Colonic mucosa (tissue), 4 donors: ENCODE results near the gene DGKI. TPM values are rescaled to one million over a fixed set of nuclear protein-coding genes. Genes with fewer than 3 reads are reported as not detected.

Experiments used
- DNase-seq: peaks from one replicate; pipeline ENCODE4 v3.0.0-alpha.2; 2020
- H3K27ac ChIP-seq: fragments of 200-600 bp; one replicate; pipeline ENCODE4 v1.8.0; 2021
- H3K27me3 ChIP-seq: fragments of 200-600 bp; one replicate; pipeline ENCODE4 v1.8.0; 2021
- H3K36me3 ChIP-seq: fragments of 200-600 bp; one replicate; pipeline ENCODE4 v1.8.0; 2021
- H3K4me1 ChIP-seq: fragments of 200-600 bp; one replicate; pipeline ENCODE4 v1.8.0; 2021; ENCODE audit warnings: mild to moderate bottlenecking
- H3K4me3 ChIP-seq: fragments of 200-600 bp; one replicate; pipeline ENCODE4 v1.8.0; 2021
- H3K9ac ChIP-seq, 2 donors: one replicate each; pipeline ENCODE4 v1.7.0; 2013; ENCODE audit warnings: control low read depth in 2 of 2, low read depth in 2 of 2, low read length in 2 of 2
- H3K9me3 ChIP-seq: fragments of 200-600 bp; one replicate; pipeline ENCODE4 v1.8.0; 2021
- intact Hi-C: fragments of 100-400 bp; cut with DNase I; formaldehyde crosslinking; loops from one replicate; pipeline ENCODE4 v1.14.1; 2022
- total RNA-seq, 2 donors: library from RNA; stranded (reverse); fragmentation: NEBNext Ultra II Directional in 1 of 2; extraction: Animal tissue kit (Norgen Biotek cat#: 25700) in 1 of 2; gene quantifications; one replicate each; pipeline ENCODE4 v1.2.1, GENCODE V29; 2021
- TF ChIP-seq, protein P1 (sequence below): fragments of 200-600 bp; IDR thresholded peaks from one replicate; pipeline ENCODE4 v1.8.0; 2022; ENCODE audit warnings: antibody characterized with exemption, mild to moderate bottlenecking
- donor health status: healthy.
- donor health status: DM: no; HTN: no; CAD: no.
- donor health status: DM: no; HTN: no; CAD: no.

The DGKI gene
- total RNA-seq, 2 donors from 2014 or later: 0.35 to 0.67 TPM

DNA sequence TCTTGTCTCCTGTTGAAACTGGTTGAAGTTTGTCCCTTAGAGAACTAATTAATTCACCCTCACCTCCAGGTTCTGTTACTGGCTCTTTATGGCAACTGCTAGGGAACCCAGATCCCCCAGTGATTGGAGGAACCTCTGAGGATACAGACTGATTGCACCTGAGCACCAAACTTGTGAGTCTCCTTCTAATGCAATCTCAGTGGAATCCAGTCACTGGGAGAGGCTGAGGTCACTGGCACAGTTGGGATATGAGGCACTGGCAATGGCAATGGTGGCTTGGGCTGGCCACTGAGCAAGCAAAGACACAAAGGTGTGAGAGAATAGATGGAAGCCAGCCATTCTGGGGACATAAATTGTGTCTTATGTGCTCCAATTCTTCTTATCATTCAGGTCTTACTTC lies 5.3 kb upstream of the DGKI start:
- TF ChIP-seq, protein P1, sequence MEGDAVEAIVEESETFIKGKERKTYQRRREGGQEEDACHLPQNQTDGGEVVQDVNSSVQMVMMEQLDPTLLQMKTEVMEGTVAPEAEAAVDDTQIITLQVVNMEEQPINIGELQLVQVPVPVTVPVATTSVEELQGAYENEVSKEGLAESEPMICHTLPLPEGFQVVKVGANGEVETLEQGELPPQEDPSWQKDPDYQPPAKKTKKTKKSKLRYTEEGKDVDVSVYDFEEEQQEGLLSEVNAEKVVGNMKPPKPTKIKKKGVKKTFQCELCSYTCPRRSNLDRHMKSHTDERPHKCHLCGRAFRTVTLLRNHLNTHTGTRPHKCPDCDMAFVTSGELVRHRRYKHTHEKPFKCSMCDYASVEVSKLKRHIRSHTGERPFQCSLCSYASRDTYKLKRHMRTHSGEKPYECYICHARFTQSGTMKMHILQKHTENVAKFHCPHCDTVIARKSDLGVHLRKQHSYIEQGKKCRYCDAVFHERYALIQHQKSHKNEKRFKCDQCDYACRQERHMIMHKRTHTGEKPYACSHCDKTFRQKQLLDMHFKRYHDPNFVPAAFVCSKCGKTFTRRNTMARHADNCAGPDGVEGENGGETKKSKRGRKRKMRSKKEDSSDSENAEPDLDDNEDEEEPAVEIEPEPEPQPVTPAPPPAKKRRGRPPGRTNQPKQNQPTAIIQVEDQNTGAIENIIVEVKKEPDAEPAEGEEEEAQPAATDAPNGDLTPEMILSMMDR: no peak
- Histone ChIP-seq H3K27ac (no peak overlapping the region), H3K36me3 (no peaks in the 10 kb centered on the region), H3K9ac (no peak overlapping the region), H3K9me3 (no peaks in the 10 kb centered on the region), H3K4me1 (no peaks in the 10 kb centered on the region), H3K27me3 (peaks cover 6% of the 10 kb centered on the region), H3K4me3 (no peak overlapping the region)
- no peak for DNase-seq
- intact Hi-C loops: no loop called here

DNA sequence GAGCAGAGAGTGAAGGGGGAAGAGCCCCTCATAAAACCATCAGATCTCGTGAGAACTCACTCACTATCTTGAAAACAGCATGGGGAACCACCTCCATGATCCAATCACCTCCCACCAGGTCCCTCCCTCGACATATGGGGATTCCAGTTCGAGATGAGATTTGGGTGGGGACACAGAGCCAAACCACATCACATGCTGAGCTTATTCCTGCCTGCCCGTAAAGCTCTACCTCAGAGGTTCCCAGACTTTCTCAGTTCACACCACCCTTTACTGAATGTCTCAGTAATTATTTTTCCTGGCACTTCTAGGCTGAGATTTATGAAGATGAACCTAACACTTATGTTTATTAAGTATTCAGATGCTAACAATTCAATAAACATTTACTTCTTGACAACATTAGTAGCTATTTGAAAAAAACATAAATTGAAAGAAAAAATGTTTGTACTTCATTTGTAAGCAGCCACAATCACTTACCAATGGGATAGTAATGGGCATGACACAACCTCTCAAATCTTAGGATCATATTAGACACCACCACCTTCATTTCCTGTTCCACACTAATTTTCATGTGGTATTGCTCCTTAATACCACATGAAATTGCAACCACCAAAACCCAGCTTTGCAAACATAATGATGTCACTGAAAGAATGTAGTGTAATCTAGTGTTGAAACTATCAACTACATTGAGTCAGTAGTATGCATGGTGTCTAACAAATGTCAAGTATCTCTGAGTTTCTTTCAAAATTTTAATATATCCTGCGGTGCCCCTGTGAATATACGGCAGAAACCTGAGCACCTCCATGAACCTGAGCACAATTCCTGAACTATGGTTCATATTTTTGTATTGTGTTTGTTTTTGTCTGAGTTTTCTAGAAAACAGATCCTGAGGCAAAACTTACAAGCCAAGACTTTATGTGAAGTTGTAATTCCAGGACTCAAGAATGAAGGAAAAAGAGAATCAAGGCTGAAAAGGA lies 4.5 kb upstream of the DGKI start:
- intact Hi-C loops: no loop called here
- H3K4me1 ChIP-seq: no peaks in the 10 kb centered on the region
- TF ChIP-seq, protein P1: no peak
- DNase-seq: no peak
- H3K9ac ChIP-seq: no peak overlapping the region
- no peak overlapping the region for H3K4me3 ChIP-seq
- no peak overlapping the region for H3K27ac ChIP-seq
- H3K27me3 ChIP-seq: peaks cover 11% of the 10 kb centered on the region
- no peaks in the 10 kb centered on the region for H3K36me3 ChIP-seq
- H3K9me3 ChIP-seq: no peaks in the 10 kb centered on the region

DNA sequence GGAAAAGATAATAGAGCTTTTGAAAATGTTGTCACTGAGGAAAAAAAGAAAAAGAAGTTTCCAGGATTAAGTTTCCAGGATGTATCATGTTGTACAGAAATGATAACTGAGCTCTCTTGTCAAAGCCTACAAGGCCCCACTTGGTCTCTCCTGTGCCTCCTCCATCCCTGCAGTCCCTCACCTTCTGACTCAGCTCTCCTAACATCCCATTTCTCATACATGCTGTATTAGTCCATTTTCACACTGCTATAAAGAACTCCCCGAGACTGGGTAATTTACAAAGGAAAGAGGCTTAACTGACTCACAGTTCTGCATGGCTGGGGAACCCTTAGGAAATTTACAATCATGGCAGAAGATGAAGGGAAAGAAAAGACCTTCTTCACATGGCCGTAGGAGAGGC lies 3.8 kb upstream of the DGKI start:
- Histone ChIP-seq H3K27me3 (peaks cover 11% of the 10 kb centered on the region), H3K9me3 (no peaks in the 10 kb centered on the region), H3K27ac (no peak overlapping the region), H3K4me1 (no peaks in the 10 kb centered on the region), H3K36me3 (no peaks in the 10 kb centered on the region), H3K4me3 (no peak overlapping the region), H3K9ac (no peak overlapping the region)
- DNase-seq: no peak
- TF ChIP-seq, protein P1: no peak
- intact Hi-C loops: no loop called here

DNA sequence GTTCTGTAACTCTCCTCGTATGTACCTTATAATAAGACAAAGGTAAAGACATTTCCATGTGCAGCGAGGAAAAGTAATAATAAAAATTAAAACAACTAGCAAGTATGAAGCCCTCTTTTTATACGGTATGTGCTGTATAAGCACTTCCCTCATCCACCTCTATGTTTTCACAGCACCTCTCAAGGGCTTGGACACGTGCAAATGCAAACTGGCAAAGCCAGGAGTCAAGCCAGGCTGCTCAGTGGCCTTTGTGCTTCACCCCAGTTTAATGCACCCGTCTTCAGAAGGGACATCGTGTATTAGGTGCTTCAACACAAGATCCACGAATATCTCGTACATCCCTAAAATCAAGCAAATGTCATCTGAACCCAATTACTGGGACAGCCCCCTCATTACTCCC lies 1.3 kb upstream of the DGKI start:
- Histone ChIP-seq H3K27me3 (peaks cover 21% of the 10 kb centered on the region), H3K9me3 (no peaks in the 10 kb centered on the region), H3K9ac (no peak overlapping the region), H3K4me3 (no peak overlapping the region), H3K36me3 (no peaks in the 10 kb centered on the region), H3K27ac (no peak overlapping the region), H3K4me1 (no peaks in the 10 kb centered on the region)
- intact Hi-C loops: no loop called here
- TF ChIP-seq, protein P1: no peak
- no peak for DNase-seq

DNA sequence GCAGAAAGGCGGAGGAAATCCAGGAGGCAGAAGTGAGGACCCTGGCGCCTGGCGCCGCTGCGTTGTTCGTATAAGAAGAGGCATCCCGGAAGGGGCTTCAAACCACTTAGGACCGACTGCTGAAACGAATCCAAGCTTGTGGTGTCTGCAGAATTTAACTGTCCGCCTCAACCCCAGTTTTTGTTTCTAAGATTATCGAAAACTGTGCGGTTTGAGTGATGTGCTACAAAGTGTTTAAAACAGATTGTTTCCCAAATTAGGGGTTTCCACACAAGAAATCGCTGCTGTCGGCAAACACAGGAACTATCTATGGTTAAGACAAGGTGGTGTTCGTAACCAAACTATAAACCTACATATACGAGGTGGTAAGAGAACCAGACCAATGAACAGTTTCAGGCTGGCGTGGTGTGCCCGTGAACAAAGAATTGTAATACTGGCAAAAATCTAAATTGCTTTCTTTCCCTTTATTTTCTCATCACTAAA lies 835 bp upstream of the DGKI start:
- Histone ChIP-seq H3K9ac (no peak overlapping the region), H3K27ac (no peak overlapping the region), H3K4me1 (no peaks in the 10 kb centered on the region), H3K4me3 (no peak overlapping the region), H3K9me3 (no peaks in the 10 kb centered on the region), H3K27me3 (peaks cover 21% of the 10 kb centered on the region), H3K36me3 (no peaks in the 10 kb centered on the region)
- no peak for DNase-seq
- intact Hi-C loops: no loop called here
- TF ChIP-seq, protein P1: no peak
